GM12878 (cell line): ENCODE data around the gene LIMS2. TPM values are rescaled to one million over a fixed set of nuclear protein-coding genes. Genes with fewer than 3 reads are reported as not detected.

ENCODE experiments used
- ATAC-seq: fragments of 200-7000 bp; cut with Tn5 transposase; 3 replicates; pipeline ENCODE4 v1.9.1; 2020; ENCODE audit warnings: mild to moderate bottlenecking, moderate library complexity
- BruUV-seq: library from RNA; stranded (reverse); fragments of 400-500 nt; replicated peaks from 2 replicates; lab custom pipeline; 2021; lab: Mats Ljungman, UMichigan
- CTCF ChIA-PET: fragments of 300-600 bp; sonication (Branson Sonifier 250); formaldehyde crosslinking; extraction: SDS; loops from one replicate; lab custom pipeline; 2021; ENCODE audit warnings: inconsistent platforms; lab: Yijun Ruan, JAX
- POLR2A ChIA-PET: fragments of 350-600 bp; formaldehyde crosslinking; extraction: SDS; loops from one replicate; lab custom pipeline; 2021; ENCODE audit warnings: inconsistent platforms; lab: Charles Lee
- RAD21 ChIA-PET: fragments of 300-600 bp; sonication (Branson Sonifier 250); formaldehyde crosslinking; loops from one replicate; lab custom pipeline; 2023; ENCODE audit warnings: antibody characterized with exemption; ENCODE audit not compliant: unreplicated experiment; lab: Charles Lee
- SMC1A ChIA-PET: fragments of 300-600 bp; sonication (Branson Sonifier 250); formaldehyde crosslinking; loops from one replicate; lab custom pipeline; 2023; ENCODE audit not compliant: unreplicated experiment, uncharacterized antibody; lab: Charles Lee
- DNase-seq: peaks from one replicate; pipeline ENCODE4 v3.0.0-alpha.2; 2011; ENCODE audit warnings: low read depth, low spot score
- FAIRE-seq: peaks from 3 replicates; lab custom pipeline; 2011; peaks lifted over from hg19 to GRCh38; lab: Jason Lieb, UNC
- H2AFZ ChIP-seq: 2 replicates; pipeline ENCODE4 v1.6.0; 2011; ENCODE audit warnings: low read depth, low read length, control low read depth; ENCODE audit not compliant: control insufficient read depth
- H3K27ac ChIP-seq: 2 replicates; pipeline ENCODE4 v1.5.1; 2011; ENCODE audit warnings: control low read depth; ENCODE audit not compliant: control insufficient read depth, insufficient read depth
- H3K27me3 ChIP-seq, 2 experiments: replicated peaks in 1 of 2; 2 replicates each; pipeline versions ENCODE4 v1.6.0 to v1.6.1; 2011; ENCODE audit warnings: low read length in 1 of 2; ENCODE audit not compliant: control insufficient read depth in 2 of 2, insufficient read depth in 2 of 2
- H3K36me3 ChIP-seq, 2 experiments: 2 replicates each; pipeline ENCODE4 v1.5.1; 2011; ENCODE audit warnings: low read length in 1 of 2; ENCODE audit not compliant: control insufficient read depth in 2 of 2, insufficient read depth in 2 of 2
- H3K4me1 ChIP-seq: 2 replicates; pipeline ENCODE4 v1.6.1; 2011; ENCODE audit warnings: mild to moderate bottlenecking, low read length, moderate library complexity, mixed read lengths; ENCODE audit not compliant: control insufficient read depth, insufficient read depth
- H3K4me2 ChIP-seq: 2 replicates; pipeline ENCODE4 v1.6.0; 2011; ENCODE audit warnings: control low read depth; ENCODE audit not compliant: control insufficient read depth, insufficient read depth
- H3K4me3 ChIP-seq: fragments of 200-600 bp; sonication (generic); 2 replicates; pipeline ENCODE4 v1.5.1; 2016
- H3K79me2 ChIP-seq: 2 replicates; pipeline ENCODE4 v1.6.0; 2011; ENCODE audit warnings: low read length; ENCODE audit not compliant: control insufficient read depth, insufficient read depth
- H3K9ac ChIP-seq: 2 replicates; pipeline ENCODE4 v1.8.0; 2011; ENCODE audit warnings: low read length, control low read depth, mixed read lengths; ENCODE audit not compliant: control insufficient read depth, insufficient read depth
- H3K9me3 ChIP-seq: replicated peaks from 3 replicates; pipeline ENCODE4 v1.5.1; 2011; ENCODE audit warnings: mild to moderate bottlenecking, low read length; ENCODE audit not compliant: control insufficient read depth, insufficient read depth
- H4K20me1 ChIP-seq: 2 replicates; pipeline ENCODE4 v1.6.0; 2011; ENCODE audit not compliant: control insufficient read depth, insufficient read depth
- ATF3 ChIP-seq: IDR thresholded peaks from 2 replicates; pipeline ENCODE4 v1.6.1; 2011; ENCODE audit warnings: low read depth, mild to moderate bottlenecking, low read length, moderate library complexity, borderline replicate concordance; ENCODE audit errors: extremely low read depth
- EP300 ChIP-seq, 2 experiments: fragments of 150-350 bp in 1 of 2; IDR thresholded peaks; 2 replicates each; pipeline ENCODE4 v1.6.1; 2011 to 2012; ENCODE audit warnings: low read depth in 2 of 2, low read length in 2 of 2, borderline replicate concordance in 1 of 2, improper control_type of control experiment in 1 of 2, inconsistent platforms in 1 of 2; ENCODE audit not compliant: control insufficient read depth in 1 of 2
- IRF4 ChIP-seq: IDR thresholded peaks from 2 replicates; pipeline ENCODE4 v1.6.1; 2011; ENCODE audit warnings: low read depth, low read length
- RAD51 ChIP-seq: fragments of 450-650 bp; IDR thresholded peaks from 2 replicates; pipeline ENCODE4 v1.6.1; 2016; ENCODE audit warnings: moderate library complexity, mild to moderate bottlenecking, inconsistent platforms
- ZNF274 ChIP-seq: IDR thresholded peaks from one replicate; pipeline ENCODE4 v1.8.0; 2011; ENCODE audit not compliant: insufficient read length, insufficient read depth
- WGBS: methylation state at CpG from one replicate; pipeline ENCODE4 v1.1.6; 2016; ENCODE audit warnings: low lambda C conversion rate; ENCODE audit not compliant: insufficient replicate concordance, insufficient coverage; ENCODE audit errors: missing lambda C conversion rate; 5-methylcytosine and 5-hydroxymethylcytosine counted together
- in situ Hi-C: fragments of 300-500 bp; cut with MboI; formaldehyde crosslinking; loops from 9 replicates; pipeline ENCODE4 v1.14.3; 2018; ENCODE audit warnings: mixed read lengths
- intact Hi-C: fragments of 100-400 bp; cut with micrococcal nuclease; formaldehyde crosslinking; loops from one replicate; pipeline ENCODE4 v1.14.2; 2022; ENCODE audit not compliant: unreplicated experiment
- polyA plus RNA-seq, 11 experiments: library from polyadenylated mRNA; depleted of rRNA in 4 of 11; unstranded in 6 of 11; stranded (reverse) in 5 of 11; fragments of >200 nt; fragmentation: Nextera tagmentation in 4 of 11; fragmentation: Illumina TruSeq in 1 of 11; extraction: Ambion mirVana in 4 of 11; extraction: Trizol in 1 of 11; gene quantifications; 1 replicate in 1 of 11; 2 replicates in 10 of 11; pipeline versions ENCODE4 v1.2.1 to v1.2.3, GENCODE V29; 2011 to 2016; ENCODE audit warnings: inconsistent platforms in 2 of 11, missing spikeins in 2 of 11, low read depth in 1 of 11
- total RNA-seq, 4 experiments: library from RNA; depleted of rRNA in 3 of 4; stranded (reverse); fragments of >200 nt in 3 of 4; fragmentation: Illumina TruSeq in 1 of 4; extraction: Trizol in 1 of 4; gene quantifications; 2 replicates each; pipeline versions ENCODE4 v1.2.1 to v1.2.3, GENCODE V29; 2013 to 2021

LIMS2 gene
- total and polyA plus RNA-seq, 10 of the 15 experiments (the other 5 are each of a cell fraction or from before 2014, with no cell fraction given): 0.06 to 0.81 (median 0.16) TPM; not detected in 2

- Histone ChIP-seq H3K27ac (no peak overlapping the region), H3K27me3 (no peaks in the 10 kb centered on the region), H3K4me2 (no peak overlapping the region), H3K79me2 (no peaks in the 10 kb centered on the region), H3K9me3 (no peaks in the 10 kb centered on the region), H3K4me3 (no peak overlapping the region), H3K4me1 (no peaks in the 10 kb centered on the region), H4K20me1 (no peaks in the 10 kb centered on the region), H3K9ac (no peak overlapping the region), H2AFZ (no peak overlapping the region), H3K36me3 (no peaks in the 10 kb centered on the region)
- ChIA-PET RAD21 (no interaction called here), SMC1A (no interaction called here), POLR2A (no interaction called here), CTCF (no interaction called here)
- WGBS: 67% methylated on average over 38 of the region's 38 CpGs
- intact Hi-C loops: no loop called here
- no TSS peak for BruUV-seq
- in situ Hi-C loops: no loop called here
- ATAC-seq (no peak), DNase-seq (no peak), FAIRE-seq (no peak)
- TF ChIP-seq IRF4 (no peak), RAD51 (no peak), ATF3 (no peak), EP300 (IDR thresholded peaks at IDR 0.05; ENCODE audit: borderline replicate concordance in 1 of 2, control insufficient read depth in 1 of 2, low read depth in 2 of 2, low read length in 2 of 2) (no peak), ZNF274 (no peak)
These were observed 51.7 kb downstream of the LIMS2 start for GRCh38 chr2:127623388-127624319.
